Fibroblast of mammary gland (primary cell): ENCODE measurements around the gene MBD5.
"Not testable (repeated sequence)": the region's sequence is repeated elsewhere in the genome, so short reads cannot be mapped to it uniquely, and the experiment has no call there.

Experiments
- DNase-seq: peaks from one replicate; pipeline ENCODE4 v3.0.0-alpha.2; 2010; ENCODE audit warnings: low read depth
- H3K4me3 ChIP-seq: 2 replicates; pipeline ENCODE4 v1.5.1; 2011; ENCODE audit warnings: low read depth, mild to moderate bottlenecking, low read length, moderate library complexity; ENCODE audit not compliant: control insufficient read depth
- CTCF ChIP-seq: conservative IDR thresholded peaks from 2 replicates; pipeline ENCODE4 v1.5.1; 2011; ENCODE audit warnings: low read depth, low read length, inconsistent platforms; ENCODE audit not compliant: control insufficient read depth, insufficient read depth

MBD5 gene

GRCh38 chr2:147996828-147997227, 24.1 kb upstream of the MBD5 start:
- DNase-seq, result no peak
- TF ChIP-seq CTCF, result no peak
- no peak overlapping the region for H3K4me3 ChIP-seq

GRCh38 chr2:147998203-147998602, 22.7 kb upstream of the MBD5 start:
- no peak for DNase-seq
- no peak for TF ChIP-seq CTCF
- no peak overlapping the region for H3K4me3 ChIP-seq

- TF ChIP-seq CTCF, result no peak
- DNase-seq, result no peak
- H3K4me3 ChIP-seq, result no peak overlapping the region
Observed at GRCh38 chr2:147999126-147999525, 21.8 kb upstream of the MBD5 start.

- DNase-seq, result no peak
- no peak for TF ChIP-seq CTCF
- H3K4me3 ChIP-seq, result no peak overlapping the region
Observed at GRCh38 chr2:148000095-148000494, 20.8 kb upstream of the MBD5 start.

GRCh38 chr2:148002420-148002819, 18.5 kb upstream of the MBD5 start:
- DNase-seq, H3K4me3 ChIP-seq: not testable (repeated sequence)

GRCh38 chr2:148006249-148007007, 14.5 kb upstream of the MBD5 start:
- no peak for DNase-seq
- H3K4me3 ChIP-seq, result no peak overlapping the region

GRCh38 chr2:148007219-148007900, 13.5 kb upstream of the MBD5 start:
- no peak overlapping the region for H3K4me3 ChIP-seq
- no peak for TF ChIP-seq CTCF
- DNase-seq, result no peak

More at GRCh38 chr2:148006249-148007007, 14.5 kb upstream of the MBD5 start:
- TF ChIP-seq CTCF, result no peak

- DNase-seq, H3K4me3 ChIP-seq: not testable (repeated sequence)
Observed at GRCh38 chr2:148008411-148008810, 12.5 kb upstream of the MBD5 start.
